IMR-90 (cell line): ENCODE measurements around the gene COX7A1. TPM values are rescaled to one million over a fixed set of nuclear protein-coding genes. Genes with fewer than 3 reads are reported as not detected.

ENCODE experiments used
- ATAC-seq: fragments of 200-7000 bp; cut with Tn5 transposase; 2 replicates; pipeline ENCODE4 v1.9.1; 2020; ENCODE audit warnings: low read depth, mild to moderate bottlenecking, moderate library complexity
- BruUV-seq: library from RNA; stranded (reverse); fragments of 400-500 nt; replicated peaks from 2 replicates; lab custom pipeline; 2021; lab: Mats Ljungman, UMichigan
- CTCF ChIA-PET: fragments of 300-600 bp; formaldehyde crosslinking; extraction: SDS; loops from one replicate; lab custom pipeline; 2021; ENCODE audit warnings: antibody characterized with exemption; lab: Yijun Ruan, JAX
- POLR2A ChIA-PET: fragments of 300-600 bp; sonication (Branson Sonifier 250); formaldehyde crosslinking; loops from one replicate; lab custom pipeline; 2022; ENCODE audit warnings: antibody characterized with exemption; ENCODE audit not compliant: unreplicated experiment; lab: Charles Lee
- DNase-seq: peaks from one replicate; pipeline ENCODE4 v3.0.0; 2013
- H2AFZ ChIP-seq: replicated peaks from 2 replicates; pipeline ENCODE3; 2013; ENCODE audit warnings: low read length, mild to moderate bottlenecking; ENCODE audit not compliant: poor library complexity
- H2AK5ac ChIP-seq: 2 replicates; pipeline ENCODE4 v1.6.1; 2013; ENCODE audit warnings: low read depth, low read length, inconsistent platforms
- H2AK9ac ChIP-seq: replicated peaks from 2 replicates; pipeline ENCODE3; 2013; ENCODE audit warnings: mild to moderate bottlenecking, low read depth, low read length, moderate library complexity; ENCODE audit not compliant: poor library complexity
- H2BK120ac ChIP-seq: 2 replicates; pipeline ENCODE4 v1.6.1; 2013; ENCODE audit warnings: low read depth, low read length, inconsistent platforms
- H2BK15ac ChIP-seq: 3 replicates; pipeline ENCODE4 v1.6.1; 2013; ENCODE audit warnings: low read depth, low read length, inconsistent platforms
- H2BK20ac ChIP-seq: 2 replicates; pipeline ENCODE4 v1.6.1; 2013; ENCODE audit warnings: low read depth, mild to moderate bottlenecking, inconsistent platforms, low read length, moderate library complexity
- H2BK5ac ChIP-seq: 2 replicates; pipeline ENCODE4 v1.6.1; 2013; ENCODE audit warnings: mild to moderate bottlenecking, low read depth, low read length, inconsistent platforms; ENCODE audit not compliant: poor library complexity, severe bottlenecking
- H3K14ac ChIP-seq: replicated peaks from 2 replicates; pipeline ENCODE4 v1.6.1; 2013; ENCODE audit warnings: low read depth, low read length, inconsistent platforms
- H3K18ac ChIP-seq: 2 replicates; pipeline ENCODE4 v1.6.1; 2013; ENCODE audit warnings: low read depth, low read length, control low read depth
- H3K23ac ChIP-seq: 2 replicates; pipeline ENCODE4 v1.6.1; 2013; ENCODE audit warnings: low read depth, low read length, inconsistent platforms
- H3K27ac ChIP-seq: 2 replicates; pipeline ENCODE4 v1.5.1; 2013; ENCODE audit warnings: mild to moderate bottlenecking, control low read depth, low read length; ENCODE audit not compliant: insufficient read depth
- H3K27me3 ChIP-seq: 2 replicates; pipeline ENCODE4 v1.6.1; 2013; ENCODE audit warnings: low read length; ENCODE audit not compliant: control insufficient read depth, insufficient read depth
- H3K36me3 ChIP-seq: 2 replicates; pipeline ENCODE4 v1.6.1; 2013; ENCODE audit warnings: low read length, mixed read lengths; ENCODE audit not compliant: control insufficient read depth, insufficient read depth
- H3K4ac ChIP-seq: 2 replicates; pipeline ENCODE4 v1.6.1; 2013; ENCODE audit warnings: low read depth, low read length, inconsistent platforms
- H3K4me1 ChIP-seq: 2 replicates; pipeline ENCODE4 v1.6.1; 2013; ENCODE audit warnings: low read length, mixed read lengths; ENCODE audit not compliant: control insufficient read depth, insufficient read depth
- H3K4me2 ChIP-seq: 2 replicates; pipeline ENCODE4 v1.6.1; 2013; ENCODE audit warnings: low read depth, mild to moderate bottlenecking, control low read depth, low read length, moderate library complexity
- H3K4me3 ChIP-seq: 2 replicates; pipeline ENCODE4 v1.5.1; 2013; ENCODE audit warnings: low read depth, mild to moderate bottlenecking, control low read depth, low read length, moderate library complexity; ENCODE audit not compliant: insufficient read depth
- H3K56ac ChIP-seq: 2 replicates; pipeline ENCODE4 v1.6.1; 2013; ENCODE audit warnings: low read length, inconsistent platforms; ENCODE audit not compliant: insufficient read depth; ENCODE audit errors: extremely low read depth
- H3K79me1 ChIP-seq, 2 experiments: 2 replicates each; pipeline ENCODE4 v1.6.1; 2013; ENCODE audit warnings: low read length in 2 of 2, inconsistent platforms in 1 of 2, low read depth in 1 of 2
- H3K9ac ChIP-seq: 2 replicates; pipeline ENCODE4 v1.6.1; 2013; ENCODE audit warnings: low read depth, low read length, control low read depth
- H3K9me1 ChIP-seq: 2 replicates; pipeline ENCODE4 v1.6.1; 2013; ENCODE audit warnings: low read length, inconsistent platforms; ENCODE audit not compliant: insufficient read depth
- H3K9me3 ChIP-seq: 2 replicates; pipeline ENCODE4 v1.6.1; 2013; ENCODE audit warnings: low read length; ENCODE audit not compliant: control insufficient read depth, insufficient read depth
- H4K20me1 ChIP-seq: 2 replicates; pipeline ENCODE4 v1.6.1; 2013; ENCODE audit warnings: low read length, inconsistent platforms; ENCODE audit not compliant: insufficient read depth
- H4K5ac ChIP-seq: 2 replicates; pipeline ENCODE4 v1.6.1; 2013; ENCODE audit warnings: mild to moderate bottlenecking, low read depth, low read length, control low read depth
- H4K8ac ChIP-seq, 2 experiments: 2 replicates each; pipeline ENCODE4 v1.6.1; 2013; ENCODE audit warnings: low read depth in 2 of 2, low read length in 2 of 2, control low read depth in 1 of 2, inconsistent platforms in 1 of 2
- H4K91ac ChIP-seq: 2 replicates; pipeline ENCODE4 v1.6.1; 2013; ENCODE audit warnings: low read depth, low read length, inconsistent platforms; ENCODE audit not compliant: insufficient read depth
- CEBPB ChIP-seq: IDR thresholded peaks from 2 replicates; pipeline ENCODE4 v1.6.1; 2012; ENCODE audit warnings: low read depth, low read length, improper control_type of control experiment
- FOS ChIP-seq: fragments of 150-350 bp; IDR thresholded peaks from 2 replicates; pipeline ENCODE4 v1.6.1; 2016; ENCODE audit warnings: low read depth, low read length
- NFE2L2 ChIP-seq: fragments of 150-350 bp; IDR thresholded peaks from 2 replicates; pipeline ENCODE4 v1.6.1; 2016; ENCODE audit warnings: low read depth, mild to moderate bottlenecking, low read length
- POLR2A ChIP-seq: IDR thresholded peaks from 2 replicates; pipeline ENCODE4 v1.6.1; 2012; ENCODE audit warnings: mild to moderate bottlenecking, low read depth, low read length
- RFX5 ChIP-seq: IDR thresholded peaks from 2 replicates; pipeline ENCODE4 v1.8.0; 2012; ENCODE audit warnings: low read depth, mild to moderate bottlenecking, low read length, moderate library complexity
- WGBS, 2 experiments: methylation state at CpG; one replicate each; pipeline versions ENCODE4 v1.1.5 to v1.1.7; 2013; ENCODE audit warnings: missing lambda C conversion rate in 2 of 2; ENCODE audit not compliant: insufficient read length in 1 of 2; ENCODE audit errors: extremely low coverage in 2 of 2; 5-methylcytosine and 5-hydroxymethylcytosine counted together
- dilution Hi-C: fragments of 300-500 bp; cut with HindIII; formaldehyde crosslinking; loops from one replicate; pipeline ENCODE4 v1.14.3; 2018; ENCODE audit warnings: low sequenced_read_pairs; ENCODE audit not compliant: unreplicated experiment
- in situ Hi-C: fragments of 300-500 bp; cut with MboI; formaldehyde crosslinking; loops from 3 replicates; pipeline ENCODE4 v1.14.3; 2019; ENCODE audit warnings: low sequenced_read_pairs, inconsistent platforms, mixed read lengths
- intact Hi-C: fragments of 100-400 bp; cut with micrococcal nuclease; formaldehyde crosslinking; loops from 2 replicates; pipeline ENCODE4 v1.10.0; 2022
- polyA plus RNA-seq, 3 experiments: library from polyadenylated mRNA; depleted of rRNA; stranded (reverse); fragments of >200 nt; gene quantifications; 2 replicates each; pipeline ENCODE4 v1.2.3, GENCODE V29; 2012; ENCODE audit warnings: low replicate concordance in 1 of 3
- total RNA-seq: library from RNA; depleted of rRNA; stranded (reverse); fragments of >200 nt; gene quantifications from 2 replicates; pipeline ENCODE4 v1.2.3, GENCODE V29; 2012
- TF ChIP-seq, protein P1 (sequence below): fragments of 150-350 bp; IDR thresholded peaks from 2 replicates; pipeline ENCODE4 v1.6.1; 2016; ENCODE audit warnings: low read depth, mild to moderate bottlenecking, low read length, moderate library complexity, borderline replicate concordance

COX7A1 gene
- total and polyA plus RNA-seq, 2 of the 4 experiments (the other 2 are of a cell fraction) = 0.54 to 6.9 TPM

DNA sequence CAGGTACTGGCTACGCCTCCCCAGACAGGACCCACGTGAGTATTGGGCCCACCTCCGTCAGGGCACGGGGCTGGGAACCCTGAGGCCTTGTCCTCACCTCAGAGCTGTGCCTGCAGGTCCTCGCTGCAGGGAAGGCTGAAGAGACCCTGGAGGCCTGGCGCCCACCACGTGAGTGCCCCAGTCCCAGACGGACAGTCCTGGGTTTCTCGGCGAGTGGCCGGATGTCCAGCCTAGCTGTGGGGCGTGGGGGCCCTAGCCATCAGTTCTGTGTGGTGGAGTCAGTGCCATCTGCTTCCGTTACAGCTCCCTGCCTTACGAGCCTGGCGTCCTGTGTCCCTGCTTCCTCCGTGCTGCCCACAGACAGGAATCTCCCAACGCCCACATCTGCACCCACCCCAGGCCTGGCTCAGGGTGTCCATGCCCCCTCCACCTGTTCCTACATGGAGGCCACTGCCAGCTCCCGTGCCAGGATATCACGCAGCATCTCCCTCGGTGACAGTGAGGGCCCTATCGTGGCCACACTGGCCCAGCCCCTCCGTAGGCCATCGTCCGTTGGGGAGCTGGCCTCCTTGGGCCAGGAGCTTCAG lies 49.1 kb downstream of the COX7A1 start:
- Histone ChIP-seq H3K9me3 (no peaks in the 10 kb centered on the region), H3K4me1 (no peaks in the 10 kb centered on the region), H4K8ac (no peak overlapping the region), H3K23ac (no peak overlapping the region), H4K91ac (no peak overlapping the region), H2BK20ac (no peak overlapping the region), H3K4me2 (no peak overlapping the region), H3K14ac (no peak overlapping the region), H2AK9ac (no peak overlapping the region), H3K27me3 (no peaks in the 10 kb centered on the region), H2BK120ac (no peak overlapping the region), H2BK5ac (no peak overlapping the region), H3K56ac (no peak overlapping the region), H3K36me3 (peaks cover 8% of the 10 kb centered on the region), H3K18ac (no peak overlapping the region), H3K9me1 (no peaks in the 10 kb centered on the region), H2BK15ac (no peak overlapping the region), H3K9ac (no peak overlapping the region), H2AK5ac (no peak overlapping the region), H3K79me1 (peaks cover 0 to 3% of the 10 kb centered on the region in 2 experiments; a peak in 1 of 4 replicates), H3K4me3 (no peak overlapping the region), H3K4ac (no peak overlapping the region), H2AFZ (no peak overlapping the region), H3K27ac (no peak overlapping the region), H4K20me1 (no peaks in the 10 kb centered on the region), H4K5ac (no peak overlapping the region)
- ChIA-PET POLR2A (no interaction called here), CTCF (no interaction called here)
- dilution Hi-C loops = no loop called here
- DNase-seq (no peak), ATAC-seq (no peak)
- no TSS peak for BruUV-seq
- intact Hi-C loops = no loop called here
- in situ Hi-C loops = no loop called here
- no peak for TF ChIP-seq NFE2L2
- TF ChIP-seq, protein P1, sequence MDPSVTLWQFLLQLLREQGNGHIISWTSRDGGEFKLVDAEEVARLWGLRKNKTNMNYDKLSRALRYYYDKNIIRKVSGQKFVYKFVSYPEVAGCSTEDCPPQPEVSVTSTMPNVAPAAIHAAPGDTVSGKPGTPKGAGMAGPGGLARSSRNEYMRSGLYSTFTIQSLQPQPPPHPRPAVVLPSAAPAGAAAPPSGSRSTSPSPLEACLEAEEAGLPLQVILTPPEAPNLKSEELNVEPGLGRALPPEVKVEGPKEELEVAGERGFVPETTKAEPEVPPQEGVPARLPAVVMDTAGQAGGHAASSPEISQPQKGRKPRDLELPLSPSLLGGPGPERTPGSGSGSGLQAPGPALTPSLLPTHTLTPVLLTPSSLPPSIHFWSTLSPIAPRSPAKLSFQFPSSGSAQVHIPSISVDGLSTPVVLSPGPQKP = no peak
- no peak for TF ChIP-seq POLR2A
- TF ChIP-seq RFX5 = no peak
- TF ChIP-seq CEBPB = no peak
- no peak for TF ChIP-seq FOS
- WGBS, 2 experiments = 90% methylated on average over 14 of the region's 24 CpGs; no CpG with 5 or more reads in 1 of the 2 experiments
